Fibroblast of lung (primary cell): ENCODE measurements around the gene TAB2. TPM values are rescaled to one million over a fixed set of nuclear protein-coding genes. Genes with fewer than 3 reads are reported as not detected.
A peak's percentile ranks its signal among the peaks of the same experiment; 100 is the strongest.
"Not testable (repeated sequence)": the region's sequence is repeated elsewhere in the genome, so short reads cannot be mapped to it uniquely, and the experiment has no call there.

Source experiments
- DNase-seq, 2 donors: peaks; one replicate each; pipeline versions ENCODE4 v3.0.0 to v3.0.0-alpha.2; 2010; ENCODE audit warnings: low read depth in 2 of 2
- H2AFZ ChIP-seq: 2 replicates; pipeline ENCODE4 v1.5.1; 2012; ENCODE audit warnings: low read length, control low read depth, inconsistent platforms
- H3K27ac ChIP-seq: 2 replicates; pipeline ENCODE4 v1.5.1; 2011; ENCODE audit warnings: low read length, control low read depth; ENCODE audit not compliant: insufficient read depth
- H3K27me3 ChIP-seq: 2 replicates; pipeline ENCODE4 v1.5.1; 2011; ENCODE audit warnings: mild to moderate bottlenecking, low read length; ENCODE audit not compliant: control insufficient read depth, insufficient read depth
- H3K36me3 ChIP-seq: 2 replicates; pipeline ENCODE4 v1.5.1; 2011; ENCODE audit warnings: low read length; ENCODE audit not compliant: control insufficient read depth, insufficient read depth
- H3K4me1 ChIP-seq: 2 replicates; pipeline ENCODE4 v1.5.1; 2011; ENCODE audit warnings: low read length; ENCODE audit not compliant: control insufficient read depth, insufficient read depth; ENCODE audit errors: extremely low read depth
- H3K4me2 ChIP-seq: 2 replicates; pipeline ENCODE4 v1.5.1; 2011; ENCODE audit warnings: low read length, control low read depth; ENCODE audit not compliant: insufficient read depth; ENCODE audit errors: extremely low read depth
- H3K4me3 ChIP-seq, 4 experiments: fragments of 200-600 bp in 1 of 4; sonication (generic) in 1 of 4; replicated peaks in 1 of 4; 2 replicates each; pipeline ENCODE4 v1.5.1; 2011 to 2016; ENCODE audit warnings: low read length in 4 of 4, low read depth in 3 of 4, mild to moderate bottlenecking in 3 of 4, control low read depth in 2 of 4, inconsistent platforms in 1 of 4, mixed read lengths in 1 of 4; ENCODE audit not compliant: insufficient read depth in 1 of 4; ENCODE audit errors: control extremely low read depth in 1 of 4
- H3K79me2 ChIP-seq: 2 replicates; pipeline ENCODE4 v1.5.1; 2012; ENCODE audit warnings: mild to moderate bottlenecking, low read length, inconsistent platforms; ENCODE audit not compliant: control insufficient read depth, insufficient read depth
- H3K9ac ChIP-seq: 2 replicates; pipeline ENCODE4 v1.5.1; 2011; ENCODE audit warnings: mild to moderate bottlenecking, low read length, control low read depth; ENCODE audit not compliant: insufficient read depth
- H3K9me3 ChIP-seq: 2 replicates; pipeline ENCODE4 v1.5.1; 2012; ENCODE audit warnings: low read depth, low read length; ENCODE audit not compliant: control insufficient read depth, insufficient read depth
- H4K20me1 ChIP-seq: 2 replicates; pipeline ENCODE4 v1.5.1; 2011; ENCODE audit warnings: low read length; ENCODE audit not compliant: control insufficient read depth, insufficient read depth; ENCODE audit errors: extremely low read depth
- CTCF ChIP-seq, 2 donors: IDR thresholded peaks in 1 of 2; conservative IDR thresholded peaks in 1 of 2; 1 replicate in 1 of 2; 2 replicates in 1 of 2; pipeline ENCODE4 v1.5.1; 2011 to 2012; ENCODE audit warnings: low read length in 2 of 2, control low read depth in 1 of 2, inconsistent platforms in 1 of 2, low read depth in 1 of 2, mild to moderate bottlenecking in 1 of 2
- EZH2 ChIP-seq: IDR thresholded peaks from 2 replicates; pipeline ENCODE4 v1.5.1; 2012; ENCODE audit warnings: low read length, control low read depth, mild to moderate bottlenecking; ENCODE audit errors: missing control alignments
- polyA plus RNA-seq, 2 donors: library from polyadenylated mRNA; depleted of rRNA in 1 of 2; stranded (reverse) in 1 of 2; unstranded in 1 of 2; fragments of >200 nt; gene quantifications; 2 replicates each; pipeline ENCODE4 v1.2.1, GENCODE V29; 2011 to 2012; ENCODE audit warnings: missing spikeins in 1 of 2
- total RNA-seq: library from RNA; depleted of rRNA; stranded (reverse); fragments of >200 nt; gene quantifications from 2 replicates; pipeline ENCODE4 v1.2.1, GENCODE V29; 2014

The TAB2 gene
- total and polyA plus RNA-seq, 2 donors (not counting 1 experiment from before 2014, with no cell fraction given): 27.2 to 49.7 TPM

- Histone ChIP-seq H3K4me1 (no peaks in the 10 kb centered on the region), H3K27ac (no peak overlapping the region), H2AFZ (no peak overlapping the region), H3K9me3 (peaks cover 3% of the 10 kb centered on the region), H3K79me2 (no peaks in the 10 kb centered on the region), H3K27me3 (peaks cover under 1% of the 10 kb centered on the region), H3K4me3 (no peak overlapping the region), H3K4me2 (no peak overlapping the region), H3K36me3 (no peaks in the 10 kb centered on the region), H3K9ac (no peak overlapping the region), H4K20me1 (peaks cover 3% of the 10 kb centered on the region)
- TF ChIP-seq EZH2 (no peak), CTCF (conservative IDR thresholded peaks at IDR 0.05 in 1 of 2, IDR thresholded peaks at IDR 0.05 in 1 of 2; ENCODE audit: low read depth in 1 of 2, low read length in 2 of 2) (no peak)
- peak; percentile 34 to 53 for DNase-seq
These were observed 126.1 kb downstream of the TAB2 start for GRCh38 chr6:149443411-149444181.

- H3K4me1 ChIP-seq, DNase-seq, H3K4me3 ChIP-seq, H3K27me3 ChIP-seq, H3K79me2 ChIP-seq, H2AFZ ChIP-seq, H3K36me3 ChIP-seq, H3K9ac ChIP-seq, H4K20me1 ChIP-seq, H3K4me2 ChIP-seq, H3K9me3 ChIP-seq, H3K27ac ChIP-seq: not testable (repeated sequence)
These were observed 127.0 kb downstream of the TAB2 start for GRCh38 chr6:149444360-149445094.

- H4K20me1 ChIP-seq: peaks cover 3% of the 10 kb centered on the region
- H3K79me2 ChIP-seq: no peaks in the 10 kb centered on the region
- no peak for DNase-seq
- H3K27ac ChIP-seq: no peak overlapping the region
- H3K36me3 ChIP-seq: no peaks in the 10 kb centered on the region
- H3K4me3 ChIP-seq: no peak overlapping the region
- no peak overlapping the region for H2AFZ ChIP-seq
- no peak overlapping the region for H3K4me2 ChIP-seq
- H3K9ac ChIP-seq: no peak overlapping the region
- peaks cover 5% of the 10 kb centered on the region for H3K27me3 ChIP-seq
- no peaks in the 10 kb centered on the region for H3K4me1 ChIP-seq
- H3K9me3 ChIP-seq: peaks cover 3% of the 10 kb centered on the region
- no peak for TF ChIP-seq CTCF (conservative IDR thresholded peaks at IDR 0.05 in 1 of 2, IDR thresholded peaks at IDR 0.05 in 1 of 2; ENCODE audit: low read depth in 1 of 2, low read length in 2 of 2)
- no peak for TF ChIP-seq EZH2
These were observed 127.6 kb downstream of the TAB2 start for GRCh38 chr6:149445095-149445466.
